Breast epithelium (tissue), 4 donors: ENCODE results near the gene ZNF618. TPM values are rescaled to one million over a fixed set of nuclear protein-coding genes. Genes with fewer than 3 reads are reported as not detected.

ENCODE experiments used
- DNase-seq, 2 donors: peaks; one replicate each; pipeline ENCODE4 v3.0.0-alpha.2; 2019; ENCODE audit warnings: low spot score in 2 of 2
- H3K27ac ChIP-seq, 2 donors: fragments of 200-600 bp; sonication (generic) in 1 of 2; one replicate each; pipeline ENCODE4 v1.5.1; 2016 to 2019; ENCODE audit warnings: mild to moderate bottlenecking in 1 of 2
- H3K27me3 ChIP-seq, 2 donors: fragments of 200-600 bp; sonication (generic) in 1 of 2; one replicate each; pipeline versions ENCODE4 v1.5.1 to v1.6.0; 2017 to 2019; ENCODE audit warnings: control low read depth in 1 of 2, mild to moderate bottlenecking in 1 of 2
- H3K36me3 ChIP-seq: fragments of 200-600 bp; one replicate; pipeline ENCODE4 v1.5.1; 2019
- H3K4me1 ChIP-seq, 2 donors: fragments of 200-600 bp; sonication (generic); one replicate each; pipeline ENCODE4 v1.5.1; 2016 to 2019; ENCODE audit warnings: control low read depth in 1 of 2
- H3K4me3 ChIP-seq, 3 donors: fragments of 200-600 bp; sonication (generic); 1 replicate in 2 of 3; 2 replicates in 1 of 3; pipeline ENCODE4 v1.5.1; 2016 to 2019; ENCODE audit warnings: mild to moderate bottlenecking in 3 of 3, moderate library complexity in 2 of 3
- H3K9me3 ChIP-seq, 2 donors: fragments of 200-600 bp; sonication (generic) in 1 of 2; one replicate each; pipeline ENCODE4 v1.5.1; 2016 to 2019; ENCODE audit warnings: control low read depth in 1 of 2
- POLR2A ChIP-seq: fragments of 450-650 bp; IDR thresholded peaks from one replicate; pipeline ENCODE4 v1.6.1; 2016; ENCODE audit warnings: antibody characterized with exemption, mild to moderate bottlenecking, moderate library complexity
- POLR2AphosphoS5 ChIP-seq, 3 donors: sonication (generic); formaldehyde crosslinking; IDR thresholded peaks; one replicate each; pipeline ENCODE4 v1.6.1; 2017; ENCODE audit warnings: antibody characterized with exemption in 3 of 3
- intact Hi-C: fragments of 100-400 bp; cut with DNase I; formaldehyde crosslinking; loops from one replicate; pipeline ENCODE4 v1.15.1; 2023; ENCODE audit warnings: low total_unique reads
- total RNA-seq, 3 donors: library from RNA; depleted of rRNA; stranded (reverse); fragments of >200 nt; gene quantifications; one replicate each; pipeline ENCODE4 v1.1.0, GENCODE V29; 2016
- TF ChIP-seq, protein P1 (sequence below), 3 donors: fragments of 450-650 bp; IDR thresholded peaks; one replicate each; pipeline ENCODE4 v1.5.1; 2016 to 2017; ENCODE audit warnings: antibody characterized with exemption in 3 of 3, mild to moderate bottlenecking in 3 of 3, moderate library complexity in 3 of 3

The ZNF618 gene
- total RNA-seq, 3 donors from 2014 or later: 4.6 to 11.8 (median 10.4) TPM

DNA sequence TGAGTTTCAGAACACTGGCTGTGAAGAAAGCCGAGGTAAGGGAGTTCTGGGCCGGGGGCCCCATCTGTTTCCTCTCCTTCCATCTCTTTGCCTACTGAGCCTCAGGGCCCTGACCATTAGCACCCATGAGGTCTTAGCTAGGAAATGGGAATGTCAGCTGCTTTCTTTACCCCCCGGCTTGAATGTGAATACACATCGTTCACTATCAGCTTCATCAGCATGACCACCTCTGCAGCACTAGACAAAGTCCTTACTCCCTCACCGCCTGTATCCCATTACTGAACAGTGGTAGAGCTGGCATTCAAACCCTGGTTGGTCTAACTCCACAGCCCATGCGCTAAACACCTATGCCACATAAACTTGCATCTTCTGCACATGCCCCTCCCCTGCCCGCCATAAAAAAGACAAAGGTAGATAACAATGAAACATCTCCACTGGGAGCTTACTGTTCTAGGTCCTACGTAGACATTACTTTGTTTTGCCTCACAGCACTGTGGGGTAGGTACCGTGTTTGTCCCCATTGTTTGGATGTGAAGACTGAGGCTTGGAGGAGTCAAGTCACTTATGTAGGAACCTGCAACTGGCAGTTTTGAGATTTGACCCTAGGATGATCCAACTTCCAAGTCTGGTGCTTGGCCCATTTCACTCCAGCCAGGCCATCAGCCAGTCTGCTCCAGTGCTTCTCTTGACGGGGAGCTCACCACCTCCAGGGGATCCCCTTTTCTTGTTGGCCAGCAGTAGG is 108.7 kb downstream of the ZNF618 start:
- TF ChIP-seq POLR2AphosphoS5 (IDR thresholded peaks at IDR 0.05) (no peak), POLR2A (no peak)
- TF ChIP-seq, protein P1, sequence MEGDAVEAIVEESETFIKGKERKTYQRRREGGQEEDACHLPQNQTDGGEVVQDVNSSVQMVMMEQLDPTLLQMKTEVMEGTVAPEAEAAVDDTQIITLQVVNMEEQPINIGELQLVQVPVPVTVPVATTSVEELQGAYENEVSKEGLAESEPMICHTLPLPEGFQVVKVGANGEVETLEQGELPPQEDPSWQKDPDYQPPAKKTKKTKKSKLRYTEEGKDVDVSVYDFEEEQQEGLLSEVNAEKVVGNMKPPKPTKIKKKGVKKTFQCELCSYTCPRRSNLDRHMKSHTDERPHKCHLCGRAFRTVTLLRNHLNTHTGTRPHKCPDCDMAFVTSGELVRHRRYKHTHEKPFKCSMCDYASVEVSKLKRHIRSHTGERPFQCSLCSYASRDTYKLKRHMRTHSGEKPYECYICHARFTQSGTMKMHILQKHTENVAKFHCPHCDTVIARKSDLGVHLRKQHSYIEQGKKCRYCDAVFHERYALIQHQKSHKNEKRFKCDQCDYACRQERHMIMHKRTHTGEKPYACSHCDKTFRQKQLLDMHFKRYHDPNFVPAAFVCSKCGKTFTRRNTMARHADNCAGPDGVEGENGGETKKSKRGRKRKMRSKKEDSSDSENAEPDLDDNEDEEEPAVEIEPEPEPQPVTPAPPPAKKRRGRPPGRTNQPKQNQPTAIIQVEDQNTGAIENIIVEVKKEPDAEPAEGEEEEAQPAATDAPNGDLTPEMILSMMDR (IDR thresholded peaks at IDR 0.05): no peak
- intact Hi-C loops: no loop called here
- Histone ChIP-seq H3K27ac (no peak overlapping the region), H3K9me3 (no peaks in the 10 kb centered on the region), H3K4me1 (no peaks in the 10 kb centered on the region), H3K36me3 (no peaks in the 10 kb centered on the region), H3K4me3 (no peak overlapping the region), H3K27me3 (no peaks in the 10 kb centered on the region)
- no peak for DNase-seq

DNA sequence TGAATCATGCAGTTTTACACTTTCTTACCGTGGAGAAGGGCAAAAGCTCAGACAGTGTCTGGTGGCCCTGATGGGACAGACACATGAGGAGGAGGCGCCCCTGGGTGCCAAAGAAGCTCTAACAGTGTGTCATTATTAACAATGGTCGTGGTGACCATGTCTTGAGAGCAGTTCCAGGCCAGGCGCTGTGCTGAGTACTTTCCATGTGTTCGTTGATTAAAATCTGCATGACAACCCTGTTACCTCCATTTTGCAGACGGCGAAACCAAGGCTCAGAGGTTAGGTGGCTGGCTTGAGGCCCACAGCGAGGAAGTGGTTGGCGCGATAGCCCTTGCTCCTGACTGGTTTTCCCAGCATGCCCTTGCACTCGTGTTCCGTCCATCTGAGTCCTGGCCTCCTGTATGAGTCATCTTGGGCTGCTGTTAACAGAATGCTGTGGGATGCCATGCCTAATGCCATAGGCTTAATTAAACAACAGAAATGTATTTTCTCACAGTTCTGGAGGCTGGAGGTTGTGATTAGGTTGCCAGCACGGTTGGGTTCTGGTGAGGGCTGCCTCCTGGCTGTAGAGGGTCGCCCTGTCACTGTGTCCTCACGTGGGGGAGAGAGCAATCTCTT is 110.0 kb downstream of the ZNF618 start:
- H3K36me3 ChIP-seq: no peaks in the 10 kb centered on the region
- H3K4me3 ChIP-seq: no peak overlapping the region
- no peaks in the 10 kb centered on the region for H3K4me1 ChIP-seq
- DNase-seq: no peak
- no peaks in the 10 kb centered on the region for H3K27me3 ChIP-seq
- no peaks in the 10 kb centered on the region for H3K9me3 ChIP-seq
- intact Hi-C loops: no loop called here
- TF ChIP-seq, protein P1 (IDR thresholded peaks at IDR 0.05): no peak
- TF ChIP-seq POLR2AphosphoS5 (IDR thresholded peaks at IDR 0.05) (no peak), POLR2A (no peak)
- H3K27ac ChIP-seq: no peak overlapping the region

DNA sequence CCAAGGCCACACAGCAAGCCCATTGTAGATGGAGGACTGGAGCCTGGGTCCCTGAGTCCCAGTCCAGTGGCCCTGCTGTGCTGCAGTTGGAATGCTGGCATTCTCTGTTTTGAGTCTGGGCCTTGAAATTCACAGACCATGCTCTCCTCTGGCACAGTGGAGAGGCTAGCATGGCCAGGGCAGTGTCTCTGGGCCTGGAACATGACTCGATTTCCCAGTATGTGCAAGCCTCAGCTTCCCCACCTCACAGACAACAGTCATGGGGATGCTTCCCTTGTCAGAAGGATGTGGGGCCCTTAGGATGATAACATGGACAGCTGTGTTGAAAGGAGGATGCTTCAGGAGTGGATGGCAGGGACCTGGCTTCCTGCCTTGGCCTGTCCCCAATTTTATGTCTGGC is 110.8 kb downstream of the ZNF618 start:
- no peak for DNase-seq
- no peak for TF ChIP-seq POLR2AphosphoS5 (IDR thresholded peaks at IDR 0.05)
- TF ChIP-seq POLR2A: no peak
- TF ChIP-seq, protein P1 (IDR thresholded peaks at IDR 0.05): no peak
- no peaks in the 10 kb centered on the region for H3K27me3 ChIP-seq
- H3K27ac ChIP-seq: no peak overlapping the region
- no peaks in the 10 kb centered on the region for H3K36me3 ChIP-seq
- no peaks in the 10 kb centered on the region for H3K4me1 ChIP-seq
- no peaks in the 10 kb centered on the region for H3K9me3 ChIP-seq
- no peak overlapping the region for H3K4me3 ChIP-seq
- intact Hi-C loops: no loop called here

DNA sequence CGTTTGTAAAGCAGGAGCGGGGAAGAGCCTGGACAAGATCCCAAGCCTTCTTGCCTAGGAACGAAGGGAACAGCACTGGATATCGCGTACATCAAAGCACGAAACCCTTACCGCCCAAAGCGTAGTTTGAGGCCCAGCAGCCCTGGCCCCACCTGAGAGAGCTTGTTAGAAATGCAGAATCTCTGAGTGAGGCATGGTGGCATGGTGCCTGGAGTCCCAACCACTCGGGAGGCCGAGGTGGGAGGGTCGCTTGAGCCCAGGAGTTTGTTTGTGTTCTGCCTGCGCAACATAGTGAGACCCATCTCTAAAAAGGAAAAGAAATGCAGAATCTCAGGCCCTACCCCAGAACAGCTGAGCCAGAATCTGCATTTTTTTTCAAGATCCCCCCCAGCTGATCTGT is 111.4 kb downstream of the ZNF618 start:
- no peaks in the 10 kb centered on the region for H3K36me3 ChIP-seq
- intact Hi-C loops: no loop called here
- TF ChIP-seq POLR2AphosphoS5 (IDR thresholded peaks at IDR 0.05) (no peak), POLR2A (no peak)
- TF ChIP-seq, protein P1 (IDR thresholded peaks at IDR 0.05): no peak

DNA sequence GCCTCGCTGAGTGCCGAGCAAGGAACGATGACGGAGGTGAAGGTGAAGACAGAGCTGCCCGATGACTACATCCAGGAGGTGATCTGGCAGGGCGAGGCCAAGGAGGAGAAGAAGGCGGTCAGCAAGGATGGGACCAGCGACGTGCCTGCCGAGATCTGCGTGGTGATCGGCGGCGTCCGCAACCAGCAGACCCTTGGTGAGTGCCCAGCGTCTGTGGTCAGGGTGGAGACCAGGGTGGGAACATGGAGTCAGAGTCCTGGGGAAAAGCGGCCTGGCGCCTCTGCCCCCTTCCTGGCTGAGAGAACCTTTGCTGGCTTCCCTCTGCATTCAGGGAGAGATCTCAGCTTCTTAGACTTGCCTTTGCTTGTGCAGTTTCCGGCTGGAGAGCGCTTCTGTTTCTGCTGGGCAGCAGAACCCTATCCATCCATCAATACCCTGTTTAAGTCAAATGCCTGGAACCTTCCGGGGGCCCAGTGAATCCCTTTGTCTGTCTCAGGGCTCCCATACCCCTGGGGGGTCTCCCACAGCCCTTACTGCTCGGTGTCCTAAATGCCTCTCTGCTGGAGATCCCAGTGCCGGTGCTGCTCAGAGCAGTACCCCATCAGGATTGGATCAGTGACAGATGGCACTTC is 112.4 kb downstream of the ZNF618 start:
- Histone ChIP-seq H3K27me3 (no peaks in the 10 kb centered on the region), H3K36me3 (no peaks in the 10 kb centered on the region), H3K27ac (peak overlapping the region in 1 of 2 donors; percentile 32), H3K9me3 (no peaks in the 10 kb centered on the region), H3K4me3 (no peak overlapping the region), H3K4me1 (peaks cover 0 to 4% of the 10 kb centered on the region in 2 donors)
- intact Hi-C loops: no loop called here
- no peak for DNase-seq
- no peak for TF ChIP-seq POLR2AphosphoS5 (IDR thresholded peaks at IDR 0.05)
- TF ChIP-seq POLR2A: no peak
- TF ChIP-seq, protein P1 (IDR thresholded peaks at IDR 0.05): no peak

More for the DNA sequence above, 111.4 kb downstream of the ZNF618 start:
- Histone ChIP-seq H3K4me1 (no peaks in the 10 kb centered on the region), H3K27ac (no peak overlapping the region), H3K9me3 (no peaks in the 10 kb centered on the region), H3K27me3 (no peaks in the 10 kb centered on the region), H3K4me3 (no peak overlapping the region)
- no peak for DNase-seq
